ENCODE data around the gene GJD4. TPM values are rescaled to one million over a fixed set of nuclear protein-coding genes. Genes with fewer than 3 reads are reported as not detected.

Gene GJD4
- total and polyA plus RNA-seq, 12 donors: 0.03 TPM; not detected in 11

- peaks cover 0 to 30% (median 15%) of the 10 kb centered on the region in 7 donors for H3K27me3 ChIP-seq
- WGBS, 2 donors: 52 to 59% methylated on average over 8 of the region's 8 CpGs
- no peaks in the 10 kb centered on the region for H3K36me3 ChIP-seq
- no peak overlapping the region for H3K4me3 ChIP-seq
- no peaks in the 10 kb centered on the region for H3K4me1 ChIP-seq
- intact Hi-C loops (cut with DNase I): no loop called here
- DNase-seq: no peak
- ATAC-seq: peak in 1 of 8 donors; percentile 49
- TF ChIP-seq CTCF (IDR thresholded peaks at IDR 0.05): peak in 7 of 9 donors; percentile 25 to 53 (median 47)
- no peak overlapping the region for H3K27ac ChIP-seq
- H3K9me3 ChIP-seq: no peaks in the 10 kb centered on the region
These were observed 8.6 kb downstream of the GJD4 start for GRCh38 chr10:35613597-35614226.

GRCh38 chr10:35614312-35614711 lies 9.2 kb downstream of the GJD4 start:
- intact Hi-C loops (cut with DNase I): no loop called here
- no peak overlapping the region for H3K4me3 ChIP-seq
- no peaks in the 10 kb centered on the region for H3K4me1 ChIP-seq
- DNase-seq (no peak), ATAC-seq (no peak)
- WGBS, 2 donors: 55 to 69% methylated on average over 5 of the region's 5 CpGs
- H3K36me3 ChIP-seq: no peaks in the 10 kb centered on the region
- H3K9me3 ChIP-seq: no peaks in the 10 kb centered on the region
- no peak overlapping the region for H3K27ac ChIP-seq
- H3K27me3 ChIP-seq: peaks cover 0 to 24% (median 11%) of the 10 kb centered on the region in 7 donors
- no peak for TF ChIP-seq CTCF (IDR thresholded peaks at IDR 0.05)

GRCh38 chr10:35626971-35627507 lies 21.9 kb downstream of the GJD4 start:
- no peaks in the 10 kb centered on the region for H3K4me1 ChIP-seq
- H3K36me3 ChIP-seq: no peaks in the 10 kb centered on the region
- peaks cover 0 to 3% (median 0%) of the 10 kb centered on the region in 7 donors for H3K27me3 ChIP-seq
- WGBS, 2 donors: 84 to 87% methylated on average over 6 of the region's 6 CpGs
- H3K27ac ChIP-seq: no peak overlapping the region
- intact Hi-C loops (cut with DNase I): no loop called here
- ATAC-seq (no peak), DNase-seq (no peak)
- no peak for TF ChIP-seq CTCF (IDR thresholded peaks at IDR 0.05)
- H3K9me3 ChIP-seq: no peaks in the 10 kb centered on the region
- H3K4me3 ChIP-seq: no peak overlapping the region

GRCh38 chr10:35631404-35631803 lies 26.3 kb downstream of the GJD4 start:
- DNase-seq (no peak), ATAC-seq (no peak)
- Histone ChIP-seq H3K27me3 (peaks cover 0 to 8% (median 0%) of the 10 kb centered on the region in 7 donors), H3K4me3 (no peak overlapping the region), H3K36me3 (no peaks in the 10 kb centered on the region), H3K9me3 (no peaks in the 10 kb centered on the region), H3K27ac (no peak overlapping the region), H3K4me1 (peaks cover 0 to 9% (median 0%) of the 10 kb centered on the region in 9 donors)
- no peak for TF ChIP-seq CTCF (IDR thresholded peaks at IDR 0.05)
- WGBS, 2 donors: 97 to 98% methylated on average over 1 of the region's 1 CpG
- intact Hi-C loops (cut with DNase I): loop anchor here in 6 of 10 donors (10.0 kb wide), 3 partner anchors 283 to 1253 kb away; no protein-coding TSS in a partner anchor
